Neural progenitor cell (in vitro differentiated cells): ENCODE data around the gene C20orf202. TPM values are rescaled to one million over a fixed set of nuclear protein-coding genes. Genes with fewer than 3 reads are reported as not detected.

Source experiments
- DNase-seq: peaks from one replicate; pipeline ENCODE4 v3.0.0-alpha.2; 2016; ENCODE audit warnings: low spot score
- H2AFZ ChIP-seq: fragments of 200-600 bp; sonication (generic); replicated peaks from 2 replicates; pipeline ENCODE4 v1.6.1; 2016; ENCODE audit warnings: antibody characterized with exemption
- H3F3A ChIP-seq: fragments of 200-600 bp; sonication (generic); 2 replicates; pipeline ENCODE4 v1.6.1; 2016; ENCODE audit warnings: antibody characterized with exemption, low read depth
- H3K27ac ChIP-seq: fragments of 200-600 bp; sonication (generic); 2 replicates; pipeline ENCODE4 v1.5.1; 2016; ENCODE audit warnings: mild to moderate bottlenecking
- H3K27me3 ChIP-seq: fragments of 200-600 bp; sonication (generic); 2 replicates; pipeline ENCODE4 v1.6.1; 2016; ENCODE audit warnings: mild to moderate bottlenecking, moderate library complexity
- H3K36me3 ChIP-seq: fragments of 200-600 bp; sonication (generic); 2 replicates; pipeline ENCODE4 v1.5.1; 2016
- H3K4me1 ChIP-seq: fragments of 200-600 bp; sonication (generic); 2 replicates; pipeline ENCODE4 v1.6.1; 2016; ENCODE audit warnings: mixed run types
- H3K4me2 ChIP-seq: fragments of 200-600 bp; sonication (generic); 2 replicates; pipeline ENCODE4 v1.6.1; 2016
- H3K4me3 ChIP-seq: fragments of 200-600 bp; sonication (generic); 2 replicates; pipeline ENCODE4 v1.5.1; 2016
- H3K79me2 ChIP-seq: fragments of 200-600 bp; sonication (generic); 2 replicates; pipeline ENCODE4 v1.6.1; 2016; ENCODE audit warnings: low read depth
- H3K9ac ChIP-seq: fragments of 200-600 bp; sonication (generic); 2 replicates; pipeline ENCODE4 v1.6.1; 2016
- H3K9me3 ChIP-seq: fragments of 200-600 bp; sonication (generic); 2 replicates; pipeline ENCODE4 v1.5.1; 2016; ENCODE audit warnings: low read depth
- H4K20me1 ChIP-seq: fragments of 200-600 bp; sonication (generic); 2 replicates; pipeline ENCODE4 v1.6.1; 2016; ENCODE audit warnings: low read depth
- H3K27ac Mint-ChIP-seq: 3 replicates; pipeline ENCODE4 v1.8.0; 2021; ENCODE audit warnings: mixed read lengths
- H3K27me3 Mint-ChIP-seq: 2 replicates; pipeline ENCODE4 v1.8.0; 2022; ENCODE audit warnings: low read depth, mild to moderate bottlenecking, inconsistent platforms, moderate library complexity, mixed read lengths; ENCODE audit not compliant: insufficient read depth
- H3K36me3 Mint-ChIP-seq: 3 replicates; pipeline ENCODE4 v1.8.0; 2021; ENCODE audit warnings: mixed read lengths
- H3K4me1 Mint-ChIP-seq: 3 replicates; pipeline ENCODE4 v1.8.0; 2021; ENCODE audit warnings: mixed read lengths
- H3K4me3 Mint-ChIP-seq: 3 replicates; pipeline ENCODE4 v1.8.0; 2021; ENCODE audit warnings: mild to moderate bottlenecking, moderate library complexity, mixed read lengths
- H3K9me3 Mint-ChIP-seq: 3 replicates; pipeline ENCODE4 v1.8.0; 2020; ENCODE audit warnings: mixed read lengths
- CTCF ChIP-seq: fragments of 200-600 bp; sonication (generic); IDR thresholded peaks from 2 replicates; pipeline ENCODE4 v1.5.1; 2017; ENCODE audit warnings: antibody characterized with exemption, mild to moderate bottlenecking
- EZH2 ChIP-seq: fragments of 200-600 bp; sonication (generic); IDR thresholded peaks from 2 replicates; pipeline ENCODE4 v1.6.1; 2017; ENCODE audit warnings: antibody characterized with exemption, mild to moderate bottlenecking, moderate library complexity
- EZH2phosphoT487 ChIP-seq: fragments of 200-600 bp; sonication (generic); IDR thresholded peaks from 2 replicates; pipeline ENCODE4 v1.6.1; 2017; ENCODE audit warnings: antibody characterized with exemption
- total RNA-seq: library from RNA; depleted of rRNA; stranded (reverse); fragments of >200 nt; gene quantifications from 2 replicates; pipeline ENCODE4 v1.2.3, GENCODE V29; 2015; ENCODE audit warnings: low replicate concordance

C20orf202 gene
- total RNA-seq, 1 donor from 2014 or later = not detected

DNA sequence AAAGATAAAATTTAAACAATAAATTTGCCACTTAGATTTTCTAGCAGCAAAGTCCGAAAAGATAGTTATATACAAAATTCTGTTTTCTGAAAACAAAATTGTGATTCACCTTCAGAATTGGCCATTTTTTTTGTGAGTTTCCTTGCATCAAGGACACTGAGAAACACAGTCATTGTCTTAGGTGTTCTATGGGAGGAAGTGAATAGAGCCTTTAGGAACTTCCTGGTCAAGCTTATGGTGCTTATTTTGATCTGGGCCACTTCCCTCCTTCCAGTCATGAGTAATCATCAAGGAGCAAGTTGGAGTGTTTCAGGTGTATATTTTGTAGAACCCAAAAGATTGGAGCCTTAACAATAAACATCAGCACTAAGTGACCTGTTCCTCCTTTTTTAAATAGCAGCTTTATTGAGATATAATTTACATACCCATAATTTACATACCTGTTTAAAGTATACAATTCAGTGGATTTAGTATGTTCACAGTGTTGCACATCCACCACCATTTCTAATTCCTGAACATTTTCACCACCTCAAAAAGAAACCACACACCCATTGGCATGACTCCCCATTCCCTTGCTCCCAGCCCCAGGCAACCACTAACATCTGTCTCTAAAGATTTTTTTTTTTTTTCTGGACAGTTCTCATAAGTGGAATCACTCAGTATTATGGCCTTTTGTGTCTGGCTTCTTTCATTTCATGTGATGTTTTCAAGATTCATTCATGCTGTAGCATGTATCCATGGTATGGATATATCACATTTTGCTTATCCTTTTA lies 36.1 kb upstream of the C20orf202 start:
- Mint-ChIP-seq H3K36me3 (peaks cover 34% of the 10 kb centered on the region), H3K9me3 (no peaks in the 10 kb centered on the region), H3K27me3 (no peaks in the 10 kb centered on the region), H3K4me1 (no peaks in the 10 kb centered on the region), H3K27ac (no peak overlapping the region), H3K4me3 (no peak overlapping the region)
- H3K27ac ChIP-seq = no peak overlapping the region
- H3F3A ChIP-seq = no peaks in the 10 kb centered on the region
- no peak overlapping the region for H2AFZ ChIP-seq
- TF ChIP-seq EZH2phosphoT487 (no peak), EZH2 (no peak), CTCF (no peak)
- H4K20me1 ChIP-seq = peaks cover 34% of the 10 kb centered on the region
- H3K9me3 ChIP-seq = no peaks in the 10 kb centered on the region
- no peak overlapping the region for H3K4me3 ChIP-seq
- DNase-seq = no peak
- no peak overlapping the region for H3K4me2 ChIP-seq
- no peak overlapping the region for H3K9ac ChIP-seq
- no peaks in the 10 kb centered on the region for H3K4me1 ChIP-seq
- no peaks in the 10 kb centered on the region for H3K79me2 ChIP-seq
- no peaks in the 10 kb centered on the region for H3K36me3 ChIP-seq
- no peaks in the 10 kb centered on the region for H3K27me3 ChIP-seq

- Histone ChIP-seq H3K79me2 (no peaks in the 10 kb centered on the region), H3K9ac (no peak overlapping the region), H3F3A (no peaks in the 10 kb centered on the region), H4K20me1 (peaks cover 51% of the 10 kb centered on the region), H3K27me3 (no peaks in the 10 kb centered on the region), H3K9me3 (no peaks in the 10 kb centered on the region), H2AFZ (no peak overlapping the region), H3K27ac (no peak overlapping the region), H3K4me3 (no peak overlapping the region), H3K36me3 (no peaks in the 10 kb centered on the region), H3K4me2 (no peak overlapping the region), H3K4me1 (peaks cover 7% of the 10 kb centered on the region)
- DNase-seq = no peak
- peaks cover 3% of the 10 kb centered on the region for H3K4me1 Mint-ChIP-seq
- TF ChIP-seq EZH2 (no peak), EZH2phosphoT487 (no peak), CTCF (no peak)
- H3K9me3 Mint-ChIP-seq = no peaks in the 10 kb centered on the region
- H3K36me3 Mint-ChIP-seq = peaks cover 32% of the 10 kb centered on the region
- no peak overlapping the region for H3K4me3 Mint-ChIP-seq
- peaks cover 2% of the 10 kb centered on the region for H3K27me3 Mint-ChIP-seq
- H3K27ac Mint-ChIP-seq = no peak overlapping the region
Measured at GRCh38 chr20:1169224-1169623, 34.0 kb upstream of the C20orf202 start.

DNA sequence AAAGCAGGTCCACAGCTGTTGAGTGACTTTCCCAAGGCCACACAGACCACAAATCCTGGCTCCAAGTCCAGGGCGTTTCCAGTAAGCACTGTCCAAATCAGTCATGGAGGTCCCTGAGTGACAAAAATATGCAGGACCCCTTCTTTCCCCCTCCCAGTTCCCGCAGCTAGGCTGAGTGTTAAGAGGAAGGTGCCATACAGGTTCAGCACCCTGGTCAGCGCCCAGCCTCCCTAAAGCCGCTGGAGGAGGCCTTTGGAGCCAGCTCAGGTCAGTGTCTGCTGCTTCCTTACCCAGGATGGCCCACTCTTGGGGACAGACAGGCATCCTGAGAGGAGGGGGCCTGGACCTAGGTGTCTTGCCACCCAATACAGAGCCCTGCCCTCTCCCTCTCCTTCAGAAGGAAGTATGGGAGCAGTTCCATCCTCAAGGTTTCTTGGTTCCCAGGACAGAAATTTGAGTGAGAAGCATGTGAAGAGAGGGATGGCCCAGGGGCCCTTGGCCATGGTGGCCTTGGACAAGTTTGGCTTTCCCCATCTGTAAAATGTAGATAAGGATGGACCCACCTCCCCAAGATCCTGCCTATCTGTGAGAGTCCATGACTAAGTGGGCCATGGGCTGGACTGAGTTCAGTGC lies 31.7 kb upstream of the C20orf202 start:
- no peak for TF ChIP-seq EZH2
- TF ChIP-seq EZH2phosphoT487 = no peak
- no peak for TF ChIP-seq CTCF
- no peak overlapping the region for H3K4me3 ChIP-seq
- H3K4me1 Mint-ChIP-seq = peaks cover 3% of the 10 kb centered on the region
- DNase-seq = peak; percentile 88
- no peaks in the 10 kb centered on the region for H3K9me3 Mint-ChIP-seq
- no peaks in the 10 kb centered on the region for H3K36me3 ChIP-seq
- H3K4me1 ChIP-seq = peaks cover 7% of the 10 kb centered on the region
- peaks cover 2% of the 10 kb centered on the region for H3K27me3 Mint-ChIP-seq
- H3K4me3 Mint-ChIP-seq = no peak overlapping the region
- no peak overlapping the region for H3K9ac ChIP-seq
- H3K79me2 ChIP-seq = no peaks in the 10 kb centered on the region
- no peaks in the 10 kb centered on the region for H3K9me3 ChIP-seq
- no peak overlapping the region for H2AFZ ChIP-seq
- no peak overlapping the region for H3K27ac ChIP-seq
- H3K4me2 ChIP-seq = no peak overlapping the region
- peaks cover 36% of the 10 kb centered on the region for H3K36me3 Mint-ChIP-seq
- no peaks in the 10 kb centered on the region for H3K27me3 ChIP-seq
- no peaks in the 10 kb centered on the region for H3F3A ChIP-seq
- H4K20me1 ChIP-seq = peaks cover 57% of the 10 kb centered on the region
- H3K27ac Mint-ChIP-seq = no peak overlapping the region
